ENCODE measurements around the gene RGS3. TPM values are rescaled to one million over a fixed set of nuclear protein-coding genes. Genes with fewer than 3 reads are reported as not detected.
A peak's percentile ranks its signal among the peaks of the same experiment; 100 is the strongest.

The RGS3 gene
- total RNA-seq, 2 experiments from 2014 or later = 57.1 to 76.4 TPM

DNA sequence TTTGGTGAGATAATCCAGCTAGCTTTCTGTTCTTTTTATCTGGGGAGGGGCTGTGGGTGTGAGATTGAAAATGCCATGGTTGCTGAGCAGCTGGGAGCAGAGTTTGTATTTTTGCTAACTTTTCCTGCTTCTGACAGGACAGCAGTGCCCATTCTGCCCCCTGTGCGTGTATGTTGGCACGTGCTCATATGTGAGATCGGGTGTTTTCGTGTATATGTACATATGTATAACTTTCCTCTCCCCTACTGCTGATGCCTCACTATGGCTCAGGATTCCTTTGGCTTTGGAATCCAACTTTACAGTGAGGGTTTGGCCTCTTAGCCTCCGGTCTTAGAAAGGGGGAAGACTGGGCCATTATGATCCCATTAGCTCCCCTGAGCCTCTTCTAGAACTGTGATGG is 38.3 kb downstream of the RGS3 start:
- H3K4me3 Mint-ChIP-seq = no peak overlapping the region
- no peak overlapping the region for H3K27ac Mint-ChIP-seq
- H3K9me3 Mint-ChIP-seq (ENCODE audit: low read depth) = no peaks in the 10 kb centered on the region
- H3K36me3 Mint-ChIP-seq = no peaks in the 10 kb centered on the region
- H3K27me3 Mint-ChIP-seq = no peaks in the 10 kb centered on the region
- ATAC-seq (no peak), DNase-seq (no peak)
- CTCF ChIA-PET = no interaction called here
- peaks cover 5% of the 10 kb centered on the region for H3K4me1 Mint-ChIP-seq

DNA sequence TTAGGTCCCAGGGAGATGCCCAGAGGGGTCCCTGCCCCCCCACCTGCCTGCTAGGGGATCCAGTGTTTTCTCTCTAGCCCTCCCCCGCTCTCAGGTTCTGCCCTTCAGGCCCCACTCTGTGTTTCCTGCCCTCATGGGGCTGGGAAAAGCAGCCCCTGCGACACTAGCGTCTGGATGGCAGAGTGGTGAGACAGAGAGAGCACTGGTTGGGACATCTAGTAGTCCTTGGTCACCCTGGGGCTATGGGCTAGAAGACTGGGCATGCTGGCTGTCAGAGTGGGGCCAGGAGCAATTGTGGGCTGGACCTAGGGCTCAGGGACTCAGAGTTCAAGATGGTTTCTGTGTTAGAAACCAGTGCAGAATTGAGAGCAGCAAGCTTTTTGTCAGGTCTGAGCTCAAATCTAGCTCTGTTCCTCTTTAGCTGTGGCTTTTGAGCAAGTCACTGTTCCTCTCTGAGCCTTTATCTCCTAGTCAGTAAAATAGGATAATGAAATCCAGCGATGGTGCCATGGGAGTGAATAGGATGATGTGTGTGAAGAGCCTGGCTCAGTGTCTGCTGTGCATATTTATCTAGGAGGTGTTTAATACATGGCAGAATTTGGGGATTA is 39.0 kb downstream of the RGS3 start:
- ATAC-seq (no peak), DNase-seq (no peak)
- Mint-ChIP-seq H3K4me3 (no peak overlapping the region), H3K4me1 (peaks cover 5% of the 10 kb centered on the region), H3K36me3 (no peaks in the 10 kb centered on the region), H3K9me3 (ENCODE audit: low read depth) (no peaks in the 10 kb centered on the region), H3K27me3 (no peaks in the 10 kb centered on the region), H3K27ac (no peak overlapping the region)
- CTCF ChIA-PET = interaction anchor here (1.2 to 1.4 kb wide), 2 partner anchors 10 to 155 kb away, joined by 3 read pairs; no protein-coding TSS in a partner anchor

DNA sequence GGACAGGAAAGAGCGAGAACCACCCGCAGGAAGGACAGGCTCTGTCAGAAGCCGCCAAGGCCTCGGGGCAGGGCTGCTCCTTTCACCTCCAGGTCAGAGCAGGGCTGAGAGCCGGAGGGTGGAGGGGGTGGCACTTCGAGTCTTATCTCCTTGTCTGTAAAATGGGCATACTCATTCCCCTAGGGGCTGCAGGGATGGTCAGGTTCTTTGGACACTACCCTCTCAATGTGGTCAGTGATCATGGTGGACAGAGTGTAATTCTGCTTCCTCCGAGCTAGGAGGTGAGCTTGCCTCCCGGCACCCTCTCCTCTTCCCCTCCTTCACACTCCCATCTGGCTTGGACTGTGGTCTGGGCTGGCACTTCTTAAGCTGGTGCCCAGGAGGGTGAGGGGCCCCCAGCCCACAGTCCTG is 39.6 kb downstream of the RGS3 start:
- H3K4me3 Mint-ChIP-seq = no peak overlapping the region
- H3K27me3 Mint-ChIP-seq = no peaks in the 10 kb centered on the region
- H3K4me1 Mint-ChIP-seq = peaks cover 5% of the 10 kb centered on the region
- no peaks in the 10 kb centered on the region for H3K9me3 Mint-ChIP-seq (ENCODE audit: low read depth)
- CTCF ChIA-PET = interaction anchor here (1.2 to 1.4 kb wide), 2 partner anchors 10 to 155 kb away, joined by 3 read pairs; no protein-coding TSS in a partner anchor
- H3K27ac Mint-ChIP-seq = no peak overlapping the region
- H3K36me3 Mint-ChIP-seq = no peaks in the 10 kb centered on the region
- ATAC-seq (no peak), DNase-seq (no peak)

DNA sequence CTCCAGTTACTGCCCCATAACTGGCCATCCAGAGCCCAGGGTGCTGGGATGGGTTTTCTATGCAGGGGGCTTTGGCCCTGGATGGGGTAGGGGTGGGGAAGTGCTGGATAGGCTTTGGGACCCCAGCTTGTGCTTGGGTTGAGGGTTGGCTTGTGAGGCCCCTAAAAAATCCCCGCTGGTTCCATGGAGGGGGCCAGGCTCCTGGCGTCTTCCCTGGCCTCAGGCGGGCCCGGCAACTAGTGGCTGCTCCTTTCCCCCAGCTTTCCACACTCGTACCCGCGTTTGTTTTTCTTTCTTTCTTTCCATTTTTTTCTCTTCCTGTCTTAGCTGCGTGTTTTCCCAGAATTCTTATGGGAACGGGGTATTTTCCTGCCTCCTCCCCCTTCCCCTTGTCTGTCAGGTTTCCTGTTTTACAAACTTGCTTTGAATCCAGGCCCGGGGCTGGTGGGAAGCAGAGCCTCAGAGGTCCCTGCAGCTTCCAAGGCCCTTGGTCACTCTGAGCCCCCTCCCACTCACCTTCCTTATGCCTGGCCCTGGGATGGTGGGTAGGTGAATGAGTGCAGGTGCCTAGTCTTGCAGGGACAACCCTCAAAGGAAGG is 40.2 kb downstream of the RGS3 start:
- peak overlapping the region; percentile 36 for H3K27ac Mint-ChIP-seq
- no peaks in the 10 kb centered on the region for H3K27me3 Mint-ChIP-seq
- CTCF ChIA-PET = interaction anchor here (1.2 to 1.4 kb wide), 2 partner anchors 11 to 79 kb away, joined by 3 read pairs; no protein-coding TSS in a partner anchor
- H3K36me3 Mint-ChIP-seq = no peaks in the 10 kb centered on the region
- no peak for DNase-seq
- H3K9me3 Mint-ChIP-seq (ENCODE audit: low read depth) = no peaks in the 10 kb centered on the region
- no peak overlapping the region for H3K4me3 Mint-ChIP-seq
- peaks cover 9% of the 10 kb centered on the region for H3K4me1 Mint-ChIP-seq
- no peak for ATAC-seq

DNA sequence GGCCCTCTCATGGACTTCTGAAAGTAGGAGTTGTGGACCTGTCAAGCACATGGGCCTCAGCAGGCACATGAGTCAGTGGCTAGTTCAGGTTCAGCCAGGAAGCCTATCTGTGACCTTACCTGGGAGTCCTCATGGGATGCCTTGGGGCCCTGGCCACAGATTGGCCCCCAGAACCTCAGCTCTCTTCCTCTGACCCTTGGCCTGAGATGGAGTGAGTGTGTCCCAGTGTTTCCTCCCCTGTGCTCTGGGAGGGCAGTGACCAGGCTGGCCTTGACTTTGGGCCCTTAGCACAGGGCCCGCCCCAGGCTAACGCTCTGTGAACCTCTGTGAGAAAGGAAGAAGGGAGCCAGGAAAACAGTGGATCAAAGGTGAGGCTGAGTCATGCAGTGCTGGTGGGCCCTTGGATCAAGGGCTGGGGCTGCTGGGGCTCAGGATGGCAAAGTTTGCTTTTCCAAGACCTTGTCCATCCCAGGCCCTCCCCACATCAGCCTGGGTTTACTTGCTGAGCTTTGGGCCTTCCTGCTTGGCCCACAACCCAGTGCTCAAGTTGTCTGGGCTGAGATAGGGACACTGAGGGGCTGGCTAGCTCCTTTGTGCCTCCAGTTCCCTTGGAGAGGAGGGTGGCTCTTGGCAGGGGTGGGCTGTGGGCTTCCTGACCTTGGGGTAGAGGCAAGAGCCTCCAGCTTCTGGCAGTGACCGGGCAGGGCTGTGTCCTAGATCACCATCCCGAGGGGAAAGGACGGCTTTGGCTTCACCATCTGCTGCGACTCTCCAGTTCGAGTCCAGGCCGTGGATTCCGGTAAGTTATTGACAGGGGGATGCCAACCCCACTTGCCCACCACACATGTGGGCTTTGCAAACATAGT is 41.4 kb downstream of the RGS3 start:
- ATAC-seq (no peak), DNase-seq (no peak)
- no peaks in the 10 kb centered on the region for H3K27me3 Mint-ChIP-seq
- no peaks in the 10 kb centered on the region for H3K9me3 Mint-ChIP-seq (ENCODE audit: low read depth)
- H3K4me1 Mint-ChIP-seq = peaks cover 5% of the 10 kb centered on the region
- no peak overlapping the region for H3K4me3 Mint-ChIP-seq
- no peak overlapping the region for H3K27ac Mint-ChIP-seq
- H3K36me3 Mint-ChIP-seq = no peaks in the 10 kb centered on the region
- CTCF ChIA-PET = interaction anchor here (1.2 kb wide), 1 partner anchor 78 kb away, joined by 3 read pairs; no protein-coding TSS in a partner anchor

DNA sequence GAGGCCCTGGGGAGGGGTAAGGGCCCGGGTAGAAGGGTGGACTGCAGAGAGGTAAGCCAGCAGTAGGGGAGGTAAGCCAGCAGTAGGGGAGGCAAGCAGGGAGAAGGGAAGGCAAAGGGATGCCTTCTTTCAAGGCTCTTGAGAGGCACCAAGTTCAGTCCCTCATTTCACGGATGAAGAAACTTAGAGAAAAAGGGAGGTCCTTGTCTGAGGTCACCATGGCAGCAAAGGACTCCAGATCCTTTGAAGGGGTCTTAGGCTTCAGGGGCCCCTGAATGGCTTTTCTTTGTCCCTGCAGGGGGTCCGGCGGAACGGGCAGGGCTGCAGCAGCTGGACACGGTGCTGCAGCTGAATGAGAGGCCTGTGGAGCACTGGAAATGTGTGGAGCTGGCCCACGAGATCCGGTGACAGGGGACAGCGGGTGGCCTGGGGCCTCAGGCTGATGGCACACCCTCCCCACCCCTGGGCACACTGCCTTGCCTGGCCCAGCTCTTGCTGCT is 42.6 kb downstream of the RGS3 start:
- Mint-ChIP-seq H3K27me3 (no peaks in the 10 kb centered on the region), H3K36me3 (no peaks in the 10 kb centered on the region), H3K27ac (no peak overlapping the region), H3K9me3 (ENCODE audit: low read depth) (no peaks in the 10 kb centered on the region), H3K4me3 (no peak overlapping the region), H3K4me1 (peaks cover 8% of the 10 kb centered on the region)
- CTCF ChIA-PET = interaction anchor here (3.2 kb wide), 1 partner anchor 11 kb away, joined by 10 read pairs; no protein-coding TSS in a partner anchor
- DNase-seq = no peak
- ATAC-seq = no peak

DNA sequence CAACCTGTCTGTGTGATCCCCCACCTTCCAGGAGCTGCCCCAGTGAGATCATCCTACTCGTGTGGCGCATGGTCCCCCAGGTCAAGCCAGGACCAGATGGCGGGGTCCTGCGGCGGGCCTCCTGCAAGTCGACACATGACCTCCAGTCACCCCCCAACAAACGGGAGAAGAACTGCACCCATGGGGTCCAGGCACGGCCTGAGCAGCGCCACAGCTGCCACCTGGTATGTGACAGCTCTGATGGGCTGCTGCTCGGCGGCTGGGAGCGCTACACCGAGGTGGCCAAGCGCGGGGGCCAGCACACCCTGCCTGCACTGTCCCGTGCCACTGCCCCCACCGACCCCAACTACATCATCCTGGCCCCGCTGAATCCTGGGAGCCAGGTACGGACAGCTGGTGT is 43.7 kb downstream of the RGS3 start:
- ATAC-seq = no peak
- H3K9me3 Mint-ChIP-seq (ENCODE audit: low read depth) = no peaks in the 10 kb centered on the region
- no peaks in the 10 kb centered on the region for H3K36me3 Mint-ChIP-seq
- no peak for DNase-seq
- CTCF ChIA-PET = interaction anchor here (1.1 to 3.4 kb wide), 6 partner anchors 10 to 85 kb away, joined by 4 to 10 read pairs (median 4); no protein-coding TSS in a partner anchor
- H3K27me3 Mint-ChIP-seq = no peaks in the 10 kb centered on the region
- H3K4me3 Mint-ChIP-seq = no peak overlapping the region
- H3K4me1 Mint-ChIP-seq = peaks cover 18% of the 10 kb centered on the region
- H3K27ac Mint-ChIP-seq = no peak overlapping the region

DNA sequence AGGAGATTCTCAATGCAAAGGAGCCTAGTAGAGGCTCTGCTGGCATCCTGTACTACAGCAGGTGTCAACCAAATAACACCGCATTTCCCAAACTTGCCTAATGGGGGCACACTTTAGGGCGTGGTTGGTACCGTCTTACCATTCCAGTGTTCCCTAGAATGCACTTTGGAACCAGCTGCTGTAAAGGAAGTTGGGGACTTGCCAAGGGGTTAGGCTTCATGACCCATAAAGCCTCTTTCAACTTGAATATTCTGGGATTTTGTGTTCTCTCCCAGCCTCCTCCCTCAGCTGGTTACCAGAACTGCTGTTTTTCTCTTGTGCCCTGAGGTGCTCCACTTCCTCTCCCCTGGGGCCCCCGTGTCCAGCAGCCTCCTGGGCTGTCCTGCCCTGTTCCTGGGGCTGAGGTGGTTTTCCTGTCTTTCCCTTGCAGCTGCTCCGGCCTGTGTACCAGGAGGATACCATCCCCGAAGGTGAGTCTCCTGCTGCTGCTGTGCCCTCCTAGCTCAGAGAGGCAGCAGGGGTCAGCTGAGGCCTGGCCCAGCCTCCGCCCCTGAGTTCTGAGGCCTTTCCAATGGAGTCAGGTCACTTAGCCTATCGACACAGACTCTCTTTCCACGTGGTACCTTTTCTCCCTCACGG is 44.7 kb downstream of the RGS3 start:
- CTCF ChIA-PET = interaction anchor here (1.1 to 3.4 kb wide), 8 partner anchors 9 to 84 kb away, joined by 4 to 10 read pairs (median 6); no protein-coding TSS in a partner anchor
- DNase-seq = no peak
- H3K9me3 Mint-ChIP-seq (ENCODE audit: low read depth) = no peaks in the 10 kb centered on the region

DNA sequence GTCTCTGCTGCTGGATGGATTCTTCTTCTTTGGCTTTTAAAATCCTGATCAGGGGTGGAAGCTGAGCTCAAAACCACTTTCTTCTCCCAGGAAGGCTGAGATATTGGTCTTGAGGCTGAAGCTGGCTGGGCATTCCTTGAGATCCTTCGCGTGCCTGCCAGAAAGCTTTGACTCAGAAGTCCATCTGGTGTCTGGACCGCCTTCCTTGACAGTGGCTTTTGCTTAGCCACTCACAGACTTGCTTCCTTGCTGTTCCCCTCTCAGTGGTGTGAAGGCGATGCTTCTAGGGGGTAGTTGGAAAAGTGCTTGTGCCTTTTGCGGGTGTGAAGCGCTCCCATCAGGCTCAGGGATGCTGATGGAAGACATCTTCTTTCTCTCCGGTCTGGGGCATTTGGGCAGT is 45.9 kb downstream of the RGS3 start:
- Mint-ChIP-seq H3K27me3 (no peaks in the 10 kb centered on the region), H3K4me3 (no peak overlapping the region), H3K27ac (no peak overlapping the region), H3K9me3 (ENCODE audit: low read depth) (no peaks in the 10 kb centered on the region), H3K36me3 (no peaks in the 10 kb centered on the region), H3K4me1 (peaks cover 40% of the 10 kb centered on the region)
- DNase-seq (no peak), ATAC-seq (no peak)
- CTCF ChIA-PET = interaction anchor here (1.2 to 3.4 kb wide), 5 partner anchors 7 to 73 kb away, joined by 3 to 10 read pairs (median 7); no protein-coding TSS in a partner anchor

More for the DNA sequence above, 44.7 kb downstream of the RGS3 start:
- H3K36me3 Mint-ChIP-seq = no peaks in the 10 kb centered on the region
- peaks cover 28% of the 10 kb centered on the region for H3K4me1 Mint-ChIP-seq
- H3K27ac Mint-ChIP-seq = no peak overlapping the region
- H3K27me3 Mint-ChIP-seq = no peaks in the 10 kb centered on the region
- no peak overlapping the region for H3K4me3 Mint-ChIP-seq
- no peak for ATAC-seq

DNA sequence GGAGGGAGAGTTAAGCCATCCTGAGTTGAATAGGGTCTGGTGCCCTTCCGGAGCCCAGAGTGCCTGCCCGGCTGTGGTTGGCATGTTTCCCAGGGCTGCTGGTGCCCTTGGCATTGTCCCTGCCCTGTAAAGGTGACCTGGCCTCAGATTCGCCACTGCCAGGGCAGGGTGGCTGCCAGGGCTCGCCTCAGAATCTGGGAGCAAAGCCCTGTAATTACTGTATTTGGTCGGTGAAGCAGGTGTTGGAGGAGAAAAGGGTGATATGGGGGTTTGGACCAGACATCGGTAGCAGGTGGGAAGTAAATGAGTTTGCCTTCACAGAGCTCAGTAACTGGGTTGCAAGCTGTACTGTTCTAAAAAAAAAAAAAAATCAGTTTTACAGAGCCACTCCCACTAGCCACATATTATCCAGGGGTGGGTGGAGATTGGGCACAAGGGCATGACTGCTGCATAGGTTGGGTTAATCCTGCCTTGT is 47.6 kb downstream of the RGS3 start:
- Mint-ChIP-seq H3K27ac (peak overlapping the region; percentile 87), H3K36me3 (no peaks in the 10 kb centered on the region), H3K9me3 (ENCODE audit: low read depth) (no peaks in the 10 kb centered on the region), H3K4me3 (no peak overlapping the region), H3K27me3 (no peaks in the 10 kb centered on the region), H3K4me1 (peaks cover 50% of the 10 kb centered on the region)
- ATAC-seq = no peak
- no peak for DNase-seq
- CTCF ChIA-PET = interaction anchor here (1.4 to 2.9 kb wide), 3 partner anchors 11 to 71 kb away, joined by 3 to 15 read pairs (median 6); no protein-coding TSS in a partner anchor

DNA sequence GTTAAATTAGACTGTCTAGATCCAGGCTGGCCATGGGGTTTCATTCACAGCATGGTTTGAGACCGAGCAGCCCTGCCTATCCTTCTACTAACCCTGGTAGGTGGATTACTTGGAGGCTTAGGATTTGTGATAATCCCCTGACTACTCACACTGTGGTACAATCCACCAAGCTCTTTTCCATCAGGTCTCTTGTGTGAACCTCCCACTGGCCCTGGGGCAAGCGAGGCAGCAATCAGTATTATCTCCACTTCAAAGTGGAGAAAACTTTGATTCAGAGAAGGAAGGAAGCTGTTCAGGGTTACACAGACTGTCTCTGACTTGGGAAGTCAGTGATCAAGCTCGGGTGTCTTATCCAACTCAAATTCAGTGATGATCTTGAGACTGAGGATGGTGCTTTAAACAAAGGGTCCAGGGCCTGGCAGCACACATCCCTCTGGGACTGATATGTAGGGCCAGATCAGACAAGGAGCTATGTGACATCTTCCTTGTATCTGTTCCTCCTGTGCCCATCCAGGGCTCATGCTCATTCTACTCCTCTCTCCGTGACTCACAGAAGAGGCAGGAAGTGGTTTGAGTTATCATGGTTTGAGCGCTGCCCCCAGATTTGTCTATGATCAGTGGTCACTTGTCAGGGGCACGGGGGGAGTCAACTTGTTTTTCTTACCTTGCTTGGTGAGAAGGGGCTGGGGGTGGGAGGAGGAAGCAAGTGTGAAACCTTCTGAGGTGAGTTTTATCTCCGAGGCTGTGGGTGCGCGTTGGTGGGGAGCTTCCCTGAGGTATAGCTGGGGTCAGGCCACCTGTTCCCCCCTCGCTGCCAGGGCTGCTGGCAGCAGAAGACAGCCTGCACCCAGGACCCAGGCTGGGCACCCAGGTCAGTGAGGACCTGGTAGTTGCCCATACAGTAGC is 48.6 kb downstream of the RGS3 start:
- Mint-ChIP-seq H3K9me3 (ENCODE audit: low read depth) (no peaks in the 10 kb centered on the region), H3K36me3 (no peaks in the 10 kb centered on the region), H3K4me1 (peaks cover 57% of the 10 kb centered on the region), H3K4me3 (peak overlapping the region; percentile 42), H3K27ac (peak overlapping the region; percentile 87), H3K27me3 (no peaks in the 10 kb centered on the region)
- DNase-seq (peak; percentile 93), ATAC-seq (peak; percentile 74)
- CTCF ChIA-PET = interaction anchor here (0.8 to 2.9 kb wide), 6 partner anchors 10 to 102 kb away, joined by 3 to 15 read pairs (median 4); partner anchors contain the start of genes C9orf43 and POLE3

DNA sequence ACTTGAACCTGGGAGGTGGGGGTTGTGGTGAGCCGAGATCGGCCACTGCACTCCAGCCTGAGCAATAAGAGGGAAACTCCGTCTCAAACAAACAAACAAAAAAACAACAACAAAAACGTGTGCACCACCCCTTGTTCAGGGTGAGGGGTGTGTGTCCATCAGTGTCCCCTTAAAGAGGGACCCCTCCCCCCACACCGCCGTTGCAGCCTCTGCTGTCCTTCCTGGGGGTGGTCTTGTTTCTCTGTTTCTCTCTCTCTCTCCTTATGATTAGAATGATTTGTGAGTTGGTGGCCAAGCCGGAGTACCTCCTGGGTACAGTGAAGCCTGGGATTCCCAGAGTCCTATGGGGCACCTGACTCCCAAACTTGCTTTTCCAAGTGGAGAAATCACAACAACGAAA is 49.6 kb downstream of the RGS3 start:
- H3K4me3 Mint-ChIP-seq = no peak overlapping the region
- no peaks in the 10 kb centered on the region for H3K9me3 Mint-ChIP-seq (ENCODE audit: low read depth)
- DNase-seq (no peak), ATAC-seq (no peak)
- peak overlapping the region; percentile 87 for H3K27ac Mint-ChIP-seq
- CTCF ChIA-PET = interaction anchor here (1.1 to 2.9 kb wide), 6 partner anchors 9 to 145 kb away, joined by 3 to 15 read pairs (median 6); partner anchors contain the start of genes C9orf43 and POLE3
- H3K27me3 Mint-ChIP-seq = no peaks in the 10 kb centered on the region
- peaks cover 60% of the 10 kb centered on the region for H3K4me1 Mint-ChIP-seq
- no peaks in the 10 kb centered on the region for H3K36me3 Mint-ChIP-seq

Measured in activated CD8-positive, alpha-beta memory T cell treated with anti-CD3 and anti-CD28 coated beads, Interleukin-2, amount 10 ng/mL, durations not matched to agents 7 days and 5 days (primary cell).